ENCODE measurements around the gene KLHL35.

The KLHL35 gene

DNA sequence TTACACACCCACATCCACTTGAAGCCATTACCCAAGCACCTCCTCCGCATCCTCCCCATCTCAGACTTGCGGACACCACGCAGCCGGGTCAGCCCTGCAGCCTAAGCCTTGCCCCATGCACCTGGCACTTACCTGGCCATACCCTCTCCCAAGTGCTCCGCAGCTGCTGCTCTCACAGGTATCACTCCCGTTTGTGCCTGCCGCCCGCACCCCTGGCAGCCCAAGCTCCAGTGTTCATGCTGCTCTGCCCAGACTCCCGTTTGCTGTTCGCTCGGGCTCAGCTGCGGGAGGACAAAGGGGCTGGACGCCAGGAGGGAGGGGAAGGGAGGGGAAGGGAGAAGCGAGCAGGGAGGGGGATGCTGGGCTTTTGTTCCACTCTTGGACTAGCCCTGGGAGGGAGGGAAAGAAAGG lies at the start of gene KLHL35:
TSS of gene KLHL35 (minus strand) at position 293 of the 411 bp plus-strand sequence. CDS start 2,574 bp downstream, outside the sequence.
- peak; percentile 44 for DNase-seq

DNA sequence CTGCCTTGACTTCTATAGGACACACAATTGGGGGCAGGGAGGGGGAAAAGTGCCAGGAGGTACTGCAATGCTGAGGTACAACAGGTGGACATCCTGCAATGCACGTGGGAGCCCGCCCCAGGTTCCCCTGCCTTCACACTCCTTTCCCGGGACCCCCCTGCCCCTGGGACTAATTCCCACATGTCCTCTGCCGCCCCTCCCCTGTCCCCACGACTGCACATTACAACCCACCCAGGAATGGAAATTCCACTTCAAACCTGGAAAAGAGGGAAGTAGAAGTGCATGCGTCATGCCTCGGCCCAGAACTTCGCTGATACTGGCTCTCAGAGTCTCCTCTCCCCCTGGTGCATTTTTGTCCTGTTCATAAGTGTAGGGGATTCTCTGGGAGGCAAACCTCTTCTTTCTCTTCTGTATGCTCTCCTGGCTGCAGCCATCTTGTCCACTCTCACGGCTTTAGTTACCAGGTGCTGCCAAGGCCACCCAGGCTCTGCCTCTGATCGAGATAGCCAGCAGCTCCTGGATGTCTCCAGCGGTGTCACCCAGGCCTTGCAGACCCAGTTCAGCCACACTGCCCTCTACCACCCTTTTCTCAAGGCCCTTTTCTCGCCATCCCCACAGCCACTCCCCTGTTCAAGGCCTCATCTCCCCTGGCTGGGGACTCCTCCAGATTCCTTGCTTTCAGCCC lies 49.1 kb upstream of the KLHL35 start:
- no peak for DNase-seq

DNA sequence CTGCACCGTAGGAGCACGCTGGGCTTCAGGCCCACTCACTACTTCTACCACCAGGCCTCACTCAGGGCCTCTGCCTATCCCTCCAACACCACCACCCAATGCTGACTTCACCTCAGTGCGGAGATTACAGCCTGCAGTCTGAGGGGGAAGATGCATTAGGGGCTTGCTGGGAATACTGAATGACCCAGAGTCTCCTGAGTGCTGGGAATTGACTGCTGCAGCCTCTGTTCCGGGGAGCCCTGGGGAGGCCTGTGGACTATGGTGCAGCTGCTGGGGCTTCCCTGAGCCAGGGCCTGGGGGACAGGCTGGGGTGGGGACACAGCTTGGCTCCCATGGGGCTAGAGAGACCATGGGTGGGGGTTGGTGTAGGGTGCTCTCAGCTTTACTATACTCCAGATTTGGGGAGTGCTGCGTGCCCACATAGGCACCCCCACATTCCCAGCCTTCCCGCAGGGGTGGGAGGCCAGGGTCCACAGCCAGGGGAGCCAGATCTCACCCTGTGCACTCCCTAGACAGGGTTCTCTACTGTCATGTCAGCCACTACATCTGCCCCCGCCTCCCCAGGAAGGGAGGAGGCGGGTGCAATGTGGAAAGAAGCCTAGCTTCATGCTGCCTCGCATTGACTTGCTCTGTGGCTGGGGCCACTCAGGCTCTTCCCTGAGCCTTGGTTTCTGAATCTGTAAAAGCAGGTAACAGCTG lies 48.4 kb upstream of the KLHL35 start:
- no peak for DNase-seq

DNA sequence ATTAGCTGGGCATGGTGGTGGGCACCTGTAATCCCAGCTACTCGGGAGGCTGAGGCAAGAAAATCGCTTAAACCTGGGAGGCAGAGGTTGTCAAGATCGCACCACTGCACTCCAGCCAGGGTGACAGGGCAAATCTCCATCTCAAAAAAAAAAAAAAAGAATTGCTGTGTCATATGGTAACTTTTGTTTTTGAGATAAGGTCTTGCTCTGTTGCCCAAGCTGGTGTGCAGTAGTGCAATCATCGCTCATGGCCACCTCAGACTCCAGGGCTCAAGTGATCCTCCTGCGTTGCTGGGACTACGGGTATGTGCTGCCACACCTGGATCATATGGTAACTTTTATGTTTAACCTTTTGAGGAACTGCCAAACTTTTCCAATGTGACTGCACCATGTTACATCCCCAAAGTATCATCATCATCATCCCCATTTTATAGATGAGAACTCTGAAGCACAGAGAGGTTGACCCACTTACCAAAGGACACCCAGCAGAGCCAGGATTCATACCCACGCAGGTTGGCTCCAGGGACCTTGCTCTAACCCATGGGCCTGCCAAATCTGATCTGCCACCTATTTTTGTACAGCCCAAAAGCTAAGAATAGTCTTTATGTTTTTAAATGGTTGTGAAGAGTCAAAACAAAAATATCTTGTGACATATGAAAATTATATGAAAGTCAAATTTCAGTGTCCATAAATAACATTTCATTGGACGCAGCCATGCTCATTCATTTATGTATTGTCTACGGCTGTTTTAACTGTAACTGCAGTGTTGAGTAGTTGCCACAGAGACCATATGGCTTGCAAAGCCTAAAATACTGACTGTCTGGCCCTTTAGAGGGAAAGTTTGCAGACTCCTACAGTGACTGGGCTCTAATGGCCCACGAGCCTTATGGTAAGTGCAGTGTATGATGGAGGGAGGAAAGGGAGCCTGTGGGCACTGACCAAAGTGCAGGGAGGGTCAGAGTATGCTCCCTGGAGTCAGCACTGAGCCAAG lies 47.5 kb upstream of the KLHL35 start:
- no peak for DNase-seq

GRCh38 chr11:75479597-75480145 lies 46.7 kb upstream of the KLHL35 start:
- DNase-seq, result no peak

GRCh38 chr11:75478783-75479596 lies 46.0 kb upstream of the KLHL35 start:
- no peak for DNase-seq

GRCh38 chr11:75477614-75477935 lies 44.6 kb upstream of the KLHL35 start:
- no peak for DNase-seq

DNA sequence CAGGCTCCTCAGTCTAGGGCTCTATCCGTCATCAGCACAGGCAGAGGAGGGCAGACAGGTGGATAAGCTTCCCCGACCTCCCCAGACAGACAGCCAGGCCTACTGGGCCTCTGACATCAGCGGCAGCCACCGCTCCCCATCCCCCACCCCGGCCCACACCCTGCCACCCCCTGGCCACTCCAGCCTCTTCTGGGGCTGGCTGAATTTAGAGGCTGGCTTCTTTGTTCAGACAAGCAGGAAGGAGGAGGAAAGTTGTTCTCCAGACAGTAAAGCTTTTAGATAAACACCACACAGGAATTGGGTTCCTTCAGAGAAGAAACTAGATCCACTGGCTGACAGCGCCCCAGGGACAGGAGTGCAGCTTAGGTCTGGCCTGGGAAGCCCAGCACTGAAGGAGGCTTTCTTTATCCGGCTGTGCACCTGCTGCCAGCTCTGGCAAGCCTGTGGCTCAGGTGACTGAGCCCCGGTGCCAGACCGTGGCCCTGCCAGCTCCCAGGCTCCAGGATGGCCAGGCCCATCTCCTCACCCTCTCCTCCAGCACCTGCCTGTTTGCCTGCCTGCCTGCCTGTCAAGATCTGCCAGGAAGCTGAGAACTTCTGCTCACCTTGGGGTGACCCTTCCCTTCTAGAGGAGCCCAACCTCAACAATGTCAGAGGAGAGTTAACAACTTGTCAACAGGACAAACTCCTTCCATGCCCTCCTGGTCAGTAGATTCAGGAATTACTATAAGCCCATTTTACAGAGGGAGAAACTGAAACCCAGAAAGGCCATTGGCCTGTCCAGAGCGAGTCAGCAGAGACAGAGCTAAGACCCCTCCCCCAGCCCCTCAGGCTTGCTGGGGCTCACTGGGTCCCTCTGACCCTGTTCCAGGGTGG lies 44.0 kb upstream of the KLHL35 start:
- DNase-seq, result peak; percentile 24

DNA sequence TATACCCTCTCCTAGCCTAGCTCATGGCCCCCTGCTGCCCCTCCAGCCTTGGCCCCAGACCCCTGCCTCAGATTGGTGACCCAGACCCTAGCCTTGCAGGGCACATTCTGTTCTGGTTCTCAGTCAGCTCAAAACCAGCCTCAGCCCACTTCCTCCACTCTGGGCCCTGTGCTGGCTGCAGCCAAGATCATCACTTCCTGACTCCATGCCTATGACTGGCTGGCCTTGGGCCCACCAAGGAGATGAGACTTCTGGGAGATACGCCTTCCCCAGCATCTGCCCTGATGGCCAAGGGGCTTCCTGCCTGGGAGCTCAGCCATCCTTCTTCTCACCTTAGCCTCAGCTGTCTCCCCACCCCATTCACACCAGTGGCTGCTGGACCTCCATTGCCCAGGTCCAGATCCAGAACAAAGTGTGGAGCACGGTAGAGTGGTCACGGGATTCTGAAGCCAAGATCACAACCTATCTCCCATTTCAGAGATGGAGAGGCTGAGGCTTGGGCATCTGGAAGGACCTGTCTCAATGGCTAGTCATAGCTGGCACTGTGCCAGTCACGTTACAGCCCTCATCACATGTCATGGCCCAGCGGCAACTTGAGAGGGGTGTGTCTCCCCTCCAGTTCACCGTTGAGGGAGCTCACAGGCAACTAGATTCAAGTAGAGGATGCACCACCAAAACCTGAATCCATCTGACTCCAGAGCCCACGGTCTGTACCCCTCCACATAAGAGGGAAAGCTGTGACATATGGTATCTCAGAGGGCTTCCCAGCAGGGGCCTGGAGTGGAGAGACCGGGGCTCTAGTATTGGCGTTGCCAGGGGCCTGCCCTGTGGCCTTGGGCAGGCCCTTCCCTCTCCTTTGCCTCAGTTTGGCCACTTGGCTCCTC lies 43.0 kb upstream of the KLHL35 start:
- no peak for DNase-seq

DNA sequence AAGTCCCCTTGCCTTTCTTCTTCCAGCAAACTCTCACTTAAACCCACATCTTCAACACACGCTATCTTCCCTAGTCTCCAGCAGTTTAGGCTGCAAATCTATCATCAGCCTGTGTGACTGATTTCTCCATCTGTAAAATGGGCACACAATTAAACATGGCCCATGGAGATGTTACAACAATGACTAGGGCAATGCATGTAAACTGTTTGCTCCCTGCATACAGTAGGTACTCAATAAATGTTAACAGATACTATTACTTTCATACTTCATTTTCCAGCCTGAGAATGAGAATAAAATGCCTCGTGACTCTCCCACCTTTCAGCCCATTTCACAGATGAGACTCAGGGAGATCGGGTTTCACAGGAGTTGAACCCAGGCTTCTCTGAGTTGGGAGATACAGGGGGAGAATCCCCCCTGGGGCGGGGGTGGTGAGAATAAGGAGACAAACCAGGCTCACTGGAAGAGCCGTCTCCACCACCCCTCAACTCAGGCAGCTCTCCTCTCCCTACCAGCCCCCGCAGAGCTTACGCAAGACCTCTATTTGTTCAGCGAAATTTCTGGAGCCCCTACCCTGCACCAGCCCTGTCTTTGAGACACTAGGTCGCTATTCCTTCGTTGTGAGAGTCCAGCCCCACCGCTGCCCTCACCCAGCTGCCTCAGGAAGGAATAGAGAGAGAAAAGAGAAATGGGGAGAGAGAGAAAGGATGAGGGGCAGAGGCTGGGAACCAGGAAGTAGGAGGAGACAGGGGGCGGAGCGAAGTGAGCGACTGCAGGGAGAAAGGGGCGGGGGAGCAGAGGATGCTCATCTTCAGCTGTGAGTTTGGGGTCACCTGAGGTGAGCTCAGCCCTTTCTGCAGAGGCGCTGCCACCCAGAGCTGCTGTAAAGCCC lies 42.1 kb upstream of the KLHL35 start:
- DNase-seq, result no peak

DNA sequence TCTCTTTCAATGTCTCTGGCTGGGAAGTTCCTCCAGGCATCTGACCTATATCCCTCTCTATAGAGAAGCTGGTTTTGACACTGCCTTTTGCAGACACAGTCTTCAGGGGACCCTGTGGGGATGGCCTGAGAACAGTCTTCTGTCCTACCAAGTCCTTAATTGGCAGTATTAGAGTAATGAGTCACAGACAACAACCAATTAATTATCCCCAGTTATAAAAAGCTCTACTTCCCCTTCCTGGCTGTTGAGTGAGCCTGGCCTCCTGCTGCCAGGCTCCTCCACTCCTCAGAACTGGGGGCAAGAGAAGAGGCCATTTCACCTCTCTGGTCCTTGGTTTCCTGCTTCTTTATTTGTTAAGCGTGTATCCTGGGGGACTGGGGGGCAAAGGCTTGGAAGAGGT lies 41.2 kb upstream of the KLHL35 start:
- no peak for DNase-seq

DNA sequence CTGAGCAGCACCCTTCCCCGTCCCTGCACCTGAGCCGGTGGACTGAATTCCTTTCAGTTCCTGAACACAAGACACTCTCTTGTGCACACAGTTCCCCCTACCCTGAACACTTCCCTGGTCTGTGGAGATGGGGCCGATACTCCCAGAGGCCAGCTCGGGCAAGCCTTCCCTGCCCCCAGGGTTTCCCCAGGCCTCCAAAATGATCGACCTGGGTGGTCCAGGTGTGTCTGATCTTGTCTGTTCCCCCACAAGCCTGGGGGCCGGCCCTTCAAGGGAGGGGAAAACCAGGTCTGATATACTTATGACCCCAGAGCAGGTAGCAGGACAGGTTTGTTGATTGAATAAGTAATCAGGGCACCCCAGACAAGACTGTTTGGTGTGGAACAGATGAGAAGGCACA lies 40.7 kb upstream of the KLHL35 start:
- no peak for DNase-seq

GRCh38 chr11:75472081-75472732 lies 39.2 kb upstream of the KLHL35 start:
- DNase-seq, result no peak

DNA sequence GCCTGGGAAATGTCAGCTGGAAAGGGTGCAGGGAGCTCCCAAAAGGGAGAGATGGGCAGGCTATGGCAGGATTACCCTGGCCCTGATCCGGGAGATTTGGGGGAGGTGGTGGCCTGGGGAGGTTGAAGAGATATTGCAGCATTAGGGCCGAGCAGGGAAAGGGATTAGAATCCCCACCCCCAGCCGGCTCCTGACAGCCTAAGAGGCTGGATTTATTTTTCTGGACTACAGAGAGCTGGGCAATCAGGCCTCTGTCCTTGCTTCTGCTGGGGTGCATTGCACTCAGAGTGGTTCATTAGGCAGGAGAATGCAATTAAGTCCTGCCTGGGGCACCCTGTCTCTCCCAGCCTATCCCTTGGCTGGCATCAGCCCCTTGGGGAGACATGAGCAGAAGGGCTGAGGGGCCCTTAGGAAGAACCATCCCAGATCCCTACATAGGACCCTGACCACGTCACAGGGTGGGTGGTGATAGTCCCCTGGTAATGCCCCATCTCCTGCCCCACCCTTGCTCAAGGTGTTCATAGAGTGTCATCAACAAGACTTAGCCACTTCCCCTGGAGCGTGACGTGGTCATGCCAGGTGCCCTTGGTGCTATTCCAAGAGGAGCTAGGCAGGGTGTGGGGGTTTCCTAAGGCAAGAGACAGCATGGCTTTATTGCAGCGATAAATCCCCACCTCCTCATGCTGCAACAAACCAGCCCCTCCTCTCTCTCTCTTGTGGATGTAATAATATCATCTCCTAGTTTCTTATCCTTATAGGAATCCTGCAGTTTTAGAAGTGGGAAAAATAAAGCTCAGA lies 38.4 kb upstream of the KLHL35 start:
- DNase-seq, result no peak

- DNase-seq, result no peak
Measured at GRCh38 chr11:75470476-75471080, 37.6 kb upstream of the KLHL35 start.

DNA sequence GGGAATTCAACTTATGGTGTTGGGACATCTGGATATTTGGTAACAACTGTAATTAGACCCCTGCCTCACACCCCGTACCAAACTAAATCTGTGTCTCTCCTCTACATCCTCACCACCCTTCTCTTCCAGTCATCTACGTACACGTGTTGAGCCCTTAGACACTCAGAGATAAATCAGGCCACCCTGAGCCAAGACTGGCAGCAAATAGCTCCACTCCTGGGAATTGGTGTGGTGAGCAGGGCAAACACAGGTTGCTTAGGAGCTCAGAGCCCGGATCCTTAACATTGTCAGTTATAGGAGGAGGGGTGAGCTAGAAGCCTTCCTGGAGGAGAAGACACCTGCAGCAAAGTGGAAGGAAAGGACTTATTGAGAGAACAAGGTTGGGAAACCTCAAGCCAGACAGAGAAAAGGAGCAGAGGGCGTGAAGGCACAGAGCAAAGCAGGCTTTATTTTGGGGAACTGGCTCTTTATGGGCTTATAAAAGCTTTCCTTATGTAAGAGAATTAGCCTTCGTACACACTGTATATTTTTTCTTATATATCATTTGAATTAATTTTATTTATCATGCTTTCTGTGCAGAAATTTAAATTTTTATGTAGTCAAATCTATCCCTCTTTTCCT lies 36.9 kb upstream of the KLHL35 start:
- DNase-seq, result no peak
